ENCODE data around the gene PRR5L.
A peak's percentile ranks its signal among the peaks of the same experiment; 100 is the strongest.

The PRR5L gene

DNA sequence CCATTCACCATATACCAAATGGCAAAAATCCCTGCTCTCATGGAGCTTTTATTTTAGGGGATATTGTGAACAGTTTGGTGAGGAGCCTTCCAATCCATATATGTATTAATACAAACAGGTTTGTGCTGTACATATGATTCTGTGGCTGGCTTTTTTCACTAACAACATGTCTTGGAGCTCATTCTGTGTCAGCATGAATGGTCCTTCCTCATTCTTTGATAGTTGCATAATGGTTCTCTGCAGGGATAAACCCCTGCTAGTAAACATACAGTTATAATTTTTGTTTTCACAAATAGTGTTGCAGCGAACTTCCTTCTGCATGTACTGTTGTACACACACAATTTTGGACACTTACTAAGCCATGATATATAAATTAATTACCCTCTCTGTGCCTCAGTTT lies 8.3 kb downstream of the PRR5L start:
- FAIRE-seq (no peak), DNase-seq (ENCODE audit: insufficient read length, low spot score) (no peak)
- TF ChIP-seq POLR2A (IDR thresholded peaks at IDR 0.05; ENCODE audit: low read depth, low read length), result no peak
- no peak for TF ChIP-seq TAF1 (IDR thresholded peaks at IDR 0.05; ENCODE audit: low read depth, low read length)
- no peak for TF ChIP-seq POLR2AphosphoS5 (IDR thresholded peaks at IDR 0.05; ENCODE audit: low read depth, low read length)
- no peak for TF ChIP-seq SPI1 (IDR thresholded peaks at IDR 0.05; ENCODE audit: low read depth, low read length)
- TF ChIP-seq POU2F2 (IDR thresholded peaks at IDR 0.05; ENCODE audit: low read depth, low read length), result no peak
- no peak for TF ChIP-seq PAX5 (IDR thresholded peaks at IDR 0.05; ENCODE audit: insufficient read depth, low read length, severe bottlenecking)

DNA sequence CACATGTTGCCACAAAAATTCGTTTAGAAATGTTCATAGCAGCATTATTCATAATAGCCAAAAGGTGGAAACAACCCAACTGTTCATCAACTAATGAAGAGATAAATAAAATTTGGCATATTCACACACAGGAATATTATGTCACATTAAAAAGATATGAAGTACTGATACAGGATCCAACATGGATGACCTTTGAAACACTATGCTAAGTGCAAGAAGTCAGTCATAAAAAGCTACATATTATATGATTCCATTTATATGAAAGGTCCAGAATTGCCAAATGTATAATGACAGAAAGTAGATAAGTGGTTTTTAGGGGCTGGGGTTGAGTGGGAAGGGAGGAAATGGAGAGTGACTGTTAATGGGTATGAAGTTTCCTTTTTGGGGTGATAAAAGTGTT lies 9.0 kb downstream of the PRR5L start:
- TF ChIP-seq PAX5 (IDR thresholded peaks at IDR 0.05; ENCODE audit: insufficient read depth, low read length, severe bottlenecking), result no peak
- FAIRE-seq (no peak), DNase-seq (ENCODE audit: insufficient read length, low spot score) (no peak)

DNA sequence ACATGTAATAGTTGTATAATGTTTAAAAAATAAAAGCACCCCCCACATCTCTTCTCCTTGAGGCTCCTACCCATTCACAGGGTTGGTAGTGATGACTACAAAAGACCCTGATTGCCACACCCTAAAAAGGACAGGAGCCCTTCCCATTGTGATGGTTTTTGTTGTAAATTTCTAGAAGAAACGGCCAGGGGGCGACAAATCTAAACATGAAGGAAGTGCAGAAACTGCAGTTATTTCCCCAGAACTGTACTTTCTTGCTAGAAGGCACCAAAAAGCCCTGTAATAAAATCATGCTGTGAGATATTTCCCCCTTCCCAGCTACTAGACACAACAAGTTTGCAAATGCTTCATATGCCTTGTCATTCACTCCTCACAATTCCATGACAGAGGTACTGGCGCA lies 10.8 kb downstream of the PRR5L start:
- FAIRE-seq (no peak), DNase-seq (ENCODE audit: insufficient read length, low spot score) (peak; percentile 25)
- TF ChIP-seq TAF1 (IDR thresholded peaks at IDR 0.05; ENCODE audit: low read depth, low read length) (no peak), POU2F2 (IDR thresholded peaks at IDR 0.05; ENCODE audit: low read depth, low read length) (no peak), PAX5 (IDR thresholded peaks at IDR 0.05; ENCODE audit: insufficient read depth, low read length, severe bottlenecking) (no peak)

DNA sequence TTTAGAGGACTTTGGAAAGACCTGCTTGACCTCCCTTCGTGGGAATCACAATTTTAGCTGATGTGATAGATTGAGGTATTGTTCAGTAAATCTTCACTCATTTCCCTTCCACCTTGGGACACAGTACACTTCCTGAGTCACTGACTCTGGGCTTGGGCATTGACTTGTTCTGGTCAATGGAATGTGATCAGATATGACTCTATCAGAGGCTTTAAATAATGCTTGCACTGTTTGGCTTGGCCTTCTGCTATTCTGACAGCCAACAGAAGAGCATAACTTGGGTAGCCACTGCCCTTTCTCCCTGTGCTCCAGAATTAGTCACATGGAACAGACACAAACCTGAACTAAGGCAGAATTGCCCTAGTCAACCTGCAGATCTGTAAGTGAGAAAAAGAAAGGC lies 12.5 kb downstream of the PRR5L start:
- TF ChIP-seq POU2F2 (IDR thresholded peaks at IDR 0.05; ENCODE audit: low read depth, low read length), result no peak
- no peak for TF ChIP-seq SPI1 (IDR thresholded peaks at IDR 0.05; ENCODE audit: low read depth, low read length)
- no peak for TF ChIP-seq TAF1 (IDR thresholded peaks at IDR 0.05; ENCODE audit: low read depth, low read length)
- TF ChIP-seq POLR2AphosphoS5 (IDR thresholded peaks at IDR 0.05; ENCODE audit: low read depth, low read length), result no peak
- TF ChIP-seq PAX5 (IDR thresholded peaks at IDR 0.05; ENCODE audit: insufficient read depth, low read length, severe bottlenecking), result no peak
- TF ChIP-seq POLR2A (IDR thresholded peaks at IDR 0.05; ENCODE audit: low read depth, low read length), result no peak
- FAIRE-seq, result no peak

DNA sequence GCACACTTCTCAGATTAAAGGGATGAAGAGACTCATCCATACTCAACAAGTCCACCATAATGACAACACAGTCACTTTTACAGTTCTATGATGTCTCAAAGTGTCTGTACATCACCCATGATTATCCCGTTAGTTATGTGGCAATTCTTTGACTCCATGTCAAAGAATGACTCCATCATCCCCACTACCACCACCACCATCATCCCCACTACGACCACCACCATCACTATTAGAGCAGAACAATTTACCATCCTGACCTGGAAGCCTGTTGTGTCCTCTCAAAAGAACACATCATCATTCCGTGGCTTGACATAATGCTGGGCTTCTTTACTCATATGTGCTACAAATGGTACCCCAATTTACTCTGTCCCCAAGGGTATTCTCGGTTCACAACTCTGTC lies 13.7 kb downstream of the PRR5L start:
- DNase-seq (ENCODE audit: insufficient read length, low spot score), result no peak
- peak; percentile 96 for FAIRE-seq
- TF ChIP-seq SPI1 (IDR thresholded peaks at IDR 0.05; ENCODE audit: low read depth, low read length), result no peak

More for the DNA sequence above, 12.5 kb downstream of the PRR5L start:
- no peak for DNase-seq (ENCODE audit: insufficient read length, low spot score)

DNA sequence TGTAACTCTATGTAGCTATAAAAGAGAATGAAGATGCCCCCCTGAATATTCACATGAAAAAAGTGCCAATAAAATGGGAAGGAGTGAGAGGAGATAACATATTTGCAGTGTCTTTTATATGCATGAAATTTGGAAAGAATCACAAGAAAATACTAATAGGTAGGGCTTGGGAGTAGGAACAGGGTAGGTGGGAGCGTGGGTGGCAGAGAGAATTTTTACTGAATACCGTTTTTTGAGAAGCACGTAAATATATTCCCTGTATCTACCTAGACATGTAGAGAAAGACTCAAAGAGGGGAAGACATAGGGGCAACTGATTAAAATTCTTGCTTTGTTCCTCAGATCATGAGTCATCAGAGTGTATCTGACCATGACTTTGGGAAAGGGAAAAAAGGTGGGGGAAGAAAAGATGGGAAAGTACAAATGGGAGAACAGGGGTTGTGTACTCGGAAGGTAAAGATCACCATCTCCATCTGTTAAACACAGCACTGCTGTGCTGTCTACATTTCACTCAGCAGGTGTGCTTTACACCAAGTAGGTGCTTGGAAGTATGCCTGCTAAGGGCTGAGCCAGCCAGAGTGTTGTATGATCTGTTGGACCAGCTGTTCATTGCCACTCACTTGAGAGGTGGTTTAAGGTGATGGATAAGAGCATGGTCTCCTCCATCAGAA lies 16.0 kb downstream of the PRR5L start:
- FAIRE-seq, result no peak
- DNase-seq (ENCODE audit: insufficient read length, low spot score), result no peak
- no peak for TF ChIP-seq POLR2A (IDR thresholded peaks at IDR 0.05; ENCODE audit: low read depth, low read length)
- no peak for TF ChIP-seq TAF1 (IDR thresholded peaks at IDR 0.05; ENCODE audit: low read depth, low read length)
- TF ChIP-seq POLR2AphosphoS5 (IDR thresholded peaks at IDR 0.05; ENCODE audit: low read depth, low read length), result no peak
- no peak for TF ChIP-seq SPI1 (IDR thresholded peaks at IDR 0.05; ENCODE audit: low read depth, low read length)
- TF ChIP-seq POU2F2 (IDR thresholded peaks at IDR 0.05; ENCODE audit: low read depth, low read length), result no peak
- TF ChIP-seq PAX5 (IDR thresholded peaks at IDR 0.05; ENCODE audit: insufficient read depth, low read length, severe bottlenecking), result no peak

DNA sequence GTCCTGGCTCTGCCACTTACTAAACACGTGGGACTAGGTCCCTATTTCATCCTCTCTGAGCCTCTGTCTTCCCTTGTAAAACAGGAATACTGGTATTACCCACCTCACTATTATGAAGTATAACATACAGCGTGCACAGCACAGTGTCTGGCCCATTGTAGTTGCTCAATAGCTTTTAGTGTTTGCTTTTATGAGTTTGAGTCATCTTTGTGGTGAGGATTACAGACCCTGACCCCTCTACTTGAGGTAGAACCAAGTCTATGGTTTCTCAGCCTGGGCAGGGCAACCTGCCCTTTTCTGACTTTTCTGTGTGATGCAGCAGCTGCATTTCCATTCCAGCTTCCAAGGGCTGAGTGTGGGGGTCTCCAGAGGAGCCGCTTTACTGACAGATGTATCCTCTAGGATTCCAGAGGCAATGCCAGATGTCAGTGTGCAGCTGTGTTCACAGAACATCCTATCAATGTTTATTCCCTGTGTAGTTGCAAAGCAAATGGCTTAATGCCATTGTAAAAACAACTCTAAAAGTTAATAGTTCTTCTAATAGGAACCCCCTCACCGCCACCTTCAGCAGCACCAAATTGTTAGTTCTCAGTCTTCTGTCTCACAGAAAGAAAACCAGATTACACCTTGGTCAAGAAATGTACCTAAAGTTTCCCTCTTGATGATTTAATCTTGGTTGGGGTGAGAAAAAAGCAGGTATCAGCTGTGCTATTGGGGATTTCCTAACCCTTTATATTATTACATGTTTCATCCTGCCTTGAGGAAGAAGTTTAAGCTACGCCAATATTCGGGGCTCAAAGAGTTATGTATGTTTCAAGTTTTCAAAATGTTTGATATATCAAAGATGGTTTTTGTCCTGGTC lies 16.8 kb downstream of the PRR5L start:
- FAIRE-seq (no peak), DNase-seq (ENCODE audit: insufficient read length, low spot score) (no peak)
- TF ChIP-seq TAF1 (IDR thresholded peaks at IDR 0.05; ENCODE audit: low read depth, low read length) (no peak), POLR2A (IDR thresholded peaks at IDR 0.05; ENCODE audit: low read depth, low read length) (no peak), POLR2AphosphoS5 (IDR thresholded peaks at IDR 0.05; ENCODE audit: low read depth, low read length) (no peak), PAX5 (IDR thresholded peaks at IDR 0.05; ENCODE audit: insufficient read depth, low read length, severe bottlenecking) (no peak), POU2F2 (IDR thresholded peaks at IDR 0.05; ENCODE audit: low read depth, low read length) (no peak), SPI1 (IDR thresholded peaks at IDR 0.05; ENCODE audit: low read depth, low read length) (no peak)

DNA sequence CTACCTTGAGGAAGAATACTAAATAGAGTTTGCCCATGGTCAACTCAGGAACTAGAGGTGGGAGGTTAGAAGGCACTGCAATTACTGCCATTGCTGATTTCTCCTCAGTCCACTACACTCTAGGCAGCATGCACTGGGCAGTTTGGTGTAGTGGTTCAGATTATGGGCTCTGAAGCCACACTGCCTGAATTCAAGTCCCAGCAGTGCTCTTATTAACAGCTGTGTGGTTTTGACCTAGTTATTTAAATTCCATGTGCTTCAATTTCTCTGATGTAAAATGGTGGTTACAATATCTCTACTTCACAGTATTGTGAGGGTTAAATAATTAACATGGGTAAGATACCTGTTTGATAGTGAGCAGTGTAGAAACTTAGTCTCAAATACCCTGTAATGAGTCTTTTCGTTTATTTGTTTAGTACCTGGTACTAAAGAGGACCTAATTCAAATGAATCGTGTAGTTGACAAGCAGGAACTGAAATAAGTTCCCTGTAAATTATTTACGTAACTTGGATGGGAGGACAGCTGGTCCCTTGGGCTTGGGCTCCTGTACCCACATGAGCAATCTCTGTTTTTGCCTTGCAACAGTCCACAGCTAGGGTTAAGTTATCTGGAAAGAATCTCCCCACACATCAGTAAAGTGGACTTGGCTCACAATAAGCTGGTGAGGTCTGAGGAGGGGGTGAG lies 17.8 kb downstream of the PRR5L start:
- no peak for TF ChIP-seq POU2F2 (IDR thresholded peaks at IDR 0.05; ENCODE audit: low read depth, low read length)
- no peak for TF ChIP-seq POLR2AphosphoS5 (IDR thresholded peaks at IDR 0.05; ENCODE audit: low read depth, low read length)
- no peak for TF ChIP-seq PAX5 (IDR thresholded peaks at IDR 0.05; ENCODE audit: insufficient read depth, low read length, severe bottlenecking)
- TF ChIP-seq POLR2A (IDR thresholded peaks at IDR 0.05; ENCODE audit: low read depth, low read length), result no peak
- TF ChIP-seq SPI1 (IDR thresholded peaks at IDR 0.05; ENCODE audit: low read depth, low read length), result no peak
- TF ChIP-seq TAF1 (IDR thresholded peaks at IDR 0.05; ENCODE audit: low read depth, low read length), result no peak
- FAIRE-seq (no peak), DNase-seq (ENCODE audit: insufficient read length, low spot score) (no peak)

DNA sequence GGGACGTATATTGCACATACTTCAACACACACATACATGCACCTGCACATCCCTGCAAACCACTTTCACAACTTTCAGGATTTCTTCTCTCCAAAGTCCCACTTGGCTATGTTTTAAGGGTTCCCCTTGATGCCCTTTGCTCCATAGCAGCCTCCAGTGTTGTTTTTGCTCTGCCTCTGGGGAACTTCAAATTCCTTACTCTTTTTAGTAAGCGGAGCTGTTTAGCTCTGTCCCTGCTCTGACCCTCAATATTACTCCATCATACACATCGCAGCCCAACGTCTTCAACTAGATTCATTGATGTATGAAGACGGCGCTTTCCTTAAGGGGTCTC lies 18.3 kb downstream of the PRR5L start:
- TF ChIP-seq POLR2A (IDR thresholded peaks at IDR 0.05; ENCODE audit: low read depth, low read length) (no peak), TAF1 (IDR thresholded peaks at IDR 0.05; ENCODE audit: low read depth, low read length) (no peak), POLR2AphosphoS5 (IDR thresholded peaks at IDR 0.05; ENCODE audit: low read depth, low read length) (no peak), POU2F2 (IDR thresholded peaks at IDR 0.05; ENCODE audit: low read depth, low read length) (no peak), PAX5 (IDR thresholded peaks at IDR 0.05; ENCODE audit: insufficient read depth, low read length, severe bottlenecking) (no peak), SPI1 (IDR thresholded peaks at IDR 0.05; ENCODE audit: low read depth, low read length) (no peak)
- no peak for FAIRE-seq
- DNase-seq (ENCODE audit: insufficient read length, low spot score), result no peak

DNA sequence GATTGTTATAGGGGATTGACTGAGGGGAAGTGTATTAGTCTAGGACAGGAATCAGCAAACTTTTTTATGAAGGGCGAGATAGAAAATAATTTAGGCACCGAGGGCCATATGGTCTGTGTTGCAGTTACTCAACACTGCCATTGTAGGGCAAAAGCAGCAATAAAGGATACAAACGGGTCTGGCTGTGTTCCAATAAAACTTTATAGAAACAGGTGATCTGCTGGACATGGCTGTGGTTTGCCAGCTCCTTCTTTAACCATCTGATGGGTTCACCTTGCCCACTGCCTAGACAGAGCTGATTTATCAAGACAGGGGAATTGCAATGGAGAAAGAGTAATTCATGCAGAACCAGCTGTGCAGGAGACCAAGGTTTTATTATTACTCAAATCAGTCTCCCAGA lies 20.0 kb downstream of the PRR5L start:
- DNase-seq (ENCODE audit: insufficient read length, low spot score) (no peak), FAIRE-seq (no peak)
- no peak for TF ChIP-seq PAX5 (IDR thresholded peaks at IDR 0.05; ENCODE audit: insufficient read depth, low read length, severe bottlenecking)
- no peak for TF ChIP-seq TAF1 (IDR thresholded peaks at IDR 0.05; ENCODE audit: low read depth, low read length)
- TF ChIP-seq POU2F2 (IDR thresholded peaks at IDR 0.05; ENCODE audit: low read depth, low read length), result no peak
- TF ChIP-seq POLR2AphosphoS5 (IDR thresholded peaks at IDR 0.05; ENCODE audit: low read depth, low read length), result no peak
- no peak for TF ChIP-seq POLR2A (IDR thresholded peaks at IDR 0.05; ENCODE audit: low read depth, low read length)
- no peak for TF ChIP-seq SPI1 (IDR thresholded peaks at IDR 0.05; ENCODE audit: low read depth, low read length)

Data from GM12891 (cell line).